ENCODE results near the gene EFCAB9. TPM values are rescaled to one million over a fixed set of nuclear protein-coding genes. Genes with fewer than 3 reads are reported as not detected.

Gene EFCAB9
- total and polyA plus RNA-seq, 5 donors from 2014 or later = not detected

- H3K27me3 ChIP-seq (ENCODE audit: control insufficient read depth, insufficient read depth, low read length) = no peaks in the 10 kb centered on the region
- Mint-ChIP-seq H3K27ac (no peak overlapping the region), H3K27me3 (no peaks in the 10 kb centered on the region), H3K36me3 (peaks cover 26% of the 10 kb centered on the region), H3K4me3 (peak overlapping the region in 1 of 4 donors; percentile 51), H3K4me1 (peaks cover 0 to 8% (median 4%) of the 10 kb centered on the region in 4 donors), H3K9me3 (peaks cover 0 to 20% (median 12%) of the 10 kb centered on the region in 7 donors)
- no peak overlapping the region for H3K27ac ChIP-seq (ENCODE audit: insufficient read depth, low read length, poor library complexity, severe bottlenecking)
- DNase-seq = no peak
- H3K9me3 ChIP-seq (ENCODE audit: control insufficient read depth in 2 of 2, low read length in 2 of 2) = peaks cover 4 to 21% of the 10 kb centered on the region in 2 experiments
- ATAC-seq (ENCODE audit: low read depth in 2 of 2) = no peak
- no peaks in the 10 kb centered on the region for H3K4me1 ChIP-seq (ENCODE audit: control insufficient read depth, insufficient read depth, low read length, poor library complexity, severe bottlenecking)
- H3K4me3 ChIP-seq (ENCODE audit: low read depth, low read length) = no peak overlapping the region
- no peaks in the 10 kb centered on the region for H3K36me3 ChIP-seq (ENCODE audit: control insufficient read depth, insufficient read depth, low read length)
Observed at GRCh38 chr5:172248637-172249036, 54.7 kb downstream of the EFCAB9 start.

GRCh38 chr5:172251419-172251818, 57.4 kb downstream of the EFCAB9 start:
- ATAC-seq (ENCODE audit: low read depth in 2 of 2) = no peak
- no peaks in the 10 kb centered on the region for H3K27me3 ChIP-seq (ENCODE audit: control insufficient read depth, insufficient read depth, low read length)
- Mint-ChIP-seq H3K4me3 (no peak overlapping the region), H3K4me1 (peaks cover 0 to 8% (median 4%) of the 10 kb centered on the region in 4 donors), H3K27me3 (no peaks in the 10 kb centered on the region), H3K27ac (no peak overlapping the region), H3K9me3 (peaks cover 0 to 26% (median 12%) of the 10 kb centered on the region in 7 donors), H3K36me3 (peaks cover 20% of the 10 kb centered on the region)
- DNase-seq = no peak
- peaks cover 4 to 21% of the 10 kb centered on the region in 2 experiments for H3K9me3 ChIP-seq (ENCODE audit: control insufficient read depth in 2 of 2, low read length in 2 of 2)
- H3K36me3 ChIP-seq (ENCODE audit: control insufficient read depth, insufficient read depth, low read length) = no peaks in the 10 kb centered on the region
- H3K4me3 ChIP-seq (ENCODE audit: low read depth, low read length) = no peak overlapping the region
- H3K4me1 ChIP-seq (ENCODE audit: control insufficient read depth, insufficient read depth, low read length, poor library complexity, severe bottlenecking) = no peaks in the 10 kb centered on the region
- no peak overlapping the region for H3K27ac ChIP-seq (ENCODE audit: insufficient read depth, low read length, poor library complexity, severe bottlenecking)

- Histone ChIP-seq H3K36me3 (ENCODE audit: control insufficient read depth, insufficient read depth, low read length) (no peaks in the 10 kb centered on the region), H3K4me3 (ENCODE audit: low read depth, low read length) (no peak overlapping the region), H3K9me3 (ENCODE audit: control insufficient read depth in 2 of 2, low read length in 2 of 2) (peaks cover 4 to 21% of the 10 kb centered on the region in 2 experiments), H3K27ac (ENCODE audit: insufficient read depth, low read length, poor library complexity, severe bottlenecking) (no peak overlapping the region), H3K4me1 (ENCODE audit: control insufficient read depth, insufficient read depth, low read length, poor library complexity, severe bottlenecking) (no peaks in the 10 kb centered on the region), H3K27me3 (ENCODE audit: control insufficient read depth, insufficient read depth, low read length) (no peaks in the 10 kb centered on the region)
- Mint-ChIP-seq H3K27me3 (no peaks in the 10 kb centered on the region), H3K36me3 (peaks cover 19% of the 10 kb centered on the region), H3K4me1 (peaks cover 0 to 5% (median 1%) of the 10 kb centered on the region in 4 donors), H3K4me3 (no peak overlapping the region), H3K27ac (no peak overlapping the region), H3K9me3 (peaks cover 2 to 26% (median 9%) of the 10 kb centered on the region in 7 donors)
- no peak for ATAC-seq (ENCODE audit: low read depth in 2 of 2)
- no peak for DNase-seq
Observed at GRCh38 chr5:172252501-172252900, 58.5 kb downstream of the EFCAB9 start.

Other genes with a start within 250 kb of the EFCAB9 start
- 40.7 TPM for gene FBXW11, start 187.5 kb upstream of the EFCAB9 start, total RNA-seq
- gene FBXW11, start 187.5 kb upstream of the EFCAB9 start, polyA plus RNA-seq = 10 to 100 TPM; 20.6 to 26.0 (median 24.9) TPM
- 533 TPM for gene STK10, start 5.9 kb upstream of the EFCAB9 start, total RNA-seq
- gene STK10, start 5.9 kb upstream of the EFCAB9 start, polyA plus RNA-seq = 10 to 100 TPM; 71.2 to 77.2 (median 74.1) TPM
- 3.9 TPM for gene UBTD2, start 89.6 kb downstream of the EFCAB9 start, total RNA-seq
- gene UBTD2, start 89.6 kb downstream of the EFCAB9 start, polyA plus RNA-seq = 1 to 10 TPM; 2.9 to 3.7 (median 3.3) TPM